Activated CD4-positive, CD25-positive, alpha-beta regulatory T cell treated with anti-CD3 and anti-CD28 coated beads, Interleukin-2, amount 50 U/mL, for 16 hours (primary cell): ENCODE data around the gene RGP1.
A peak's percentile ranks its signal among the peaks of the same experiment; 100 is the strongest.

Source experiments
- DNase-seq: peaks from one replicate; pipeline ENCODE4 v3.0.0-alpha.2; 2020; ENCODE audit warnings: low read depth, low spot score

Gene RGP1

GRCh38 chr9:35771534-35771933 lies 22.4 kb downstream of the RGP1 start:
- DNase-seq, result no peak

- no peak for DNase-seq
Observed at GRCh38 chr9:35771943-35772342, 22.9 kb downstream of the RGP1 start.

- no peak for DNase-seq
Observed at GRCh38 chr9:35774907-35775635, 26.0 kb downstream of the RGP1 start.

- no peak for DNase-seq
Observed at GRCh38 chr9:35776018-35776417, 26.9 kb downstream of the RGP1 start.

- no peak for DNase-seq
Observed at GRCh38 chr9:35778496-35778895, 29.4 kb downstream of the RGP1 start.

- DNase-seq, result no peak
Observed at GRCh38 chr9:35781066-35781465, 32.0 kb downstream of the RGP1 start.

- no peak for DNase-seq
Observed at GRCh38 chr9:35783418-35783817, 34.3 kb downstream of the RGP1 start.

GRCh38 chr9:35789541-35789940 lies 40.5 kb downstream of the RGP1 start:
- no peak for DNase-seq

GRCh38 chr9:35790025-35790384 lies 40.9 kb downstream of the RGP1 start:
- no peak for DNase-seq

- DNase-seq, result peak; percentile 40
Observed at GRCh38 chr9:35790385-35791296, 41.6 kb downstream of the RGP1 start.

- no peak for DNase-seq
Observed at GRCh38 chr9:35791297-35791921, 42.3 kb downstream of the RGP1 start, which contains the start of gene NPR2. TSS of gene NPR2 (plus strand) at chr9:35791591. CDS start at chr9:35792409, 818 bp downstream.

- DNase-seq, result no peak
Observed at GRCh38 chr9:35792024-35792813, 43.1 kb downstream of the RGP1 start.

- no peak for DNase-seq
Observed at GRCh38 chr9:35792826-35793225, 43.7 kb downstream of the RGP1 start.

GRCh38 chr9:35793461-35793860 lies 44.4 kb downstream of the RGP1 start:
- DNase-seq, result no peak

GRCh38 chr9:35795695-35796094 lies 46.6 kb downstream of the RGP1 start:
- no peak for DNase-seq

- no peak for DNase-seq
Observed at GRCh38 chr9:35797311-35798109, 48.4 kb downstream of the RGP1 start.

GRCh38 chr9:35798658-35799374 lies 49.7 kb downstream of the RGP1 start:
- DNase-seq, result no peak

GRCh38 chr9:35800530-35800929 lies 51.4 kb downstream of the RGP1 start:
- DNase-seq, result no peak

- DNase-seq, result no peak
Observed at GRCh38 chr9:35801328-35802128, 52.4 kb downstream of the RGP1 start.
